AML-193 (cell line): Measurements from ENCODE around the gene CMBL.

Experiments
- DNase-seq, 2 experiments: peaks; one replicate each; lab custom pipeline; 2025; lab: John Stamatoyannopoulos, UW

Gene CMBL

DNA sequence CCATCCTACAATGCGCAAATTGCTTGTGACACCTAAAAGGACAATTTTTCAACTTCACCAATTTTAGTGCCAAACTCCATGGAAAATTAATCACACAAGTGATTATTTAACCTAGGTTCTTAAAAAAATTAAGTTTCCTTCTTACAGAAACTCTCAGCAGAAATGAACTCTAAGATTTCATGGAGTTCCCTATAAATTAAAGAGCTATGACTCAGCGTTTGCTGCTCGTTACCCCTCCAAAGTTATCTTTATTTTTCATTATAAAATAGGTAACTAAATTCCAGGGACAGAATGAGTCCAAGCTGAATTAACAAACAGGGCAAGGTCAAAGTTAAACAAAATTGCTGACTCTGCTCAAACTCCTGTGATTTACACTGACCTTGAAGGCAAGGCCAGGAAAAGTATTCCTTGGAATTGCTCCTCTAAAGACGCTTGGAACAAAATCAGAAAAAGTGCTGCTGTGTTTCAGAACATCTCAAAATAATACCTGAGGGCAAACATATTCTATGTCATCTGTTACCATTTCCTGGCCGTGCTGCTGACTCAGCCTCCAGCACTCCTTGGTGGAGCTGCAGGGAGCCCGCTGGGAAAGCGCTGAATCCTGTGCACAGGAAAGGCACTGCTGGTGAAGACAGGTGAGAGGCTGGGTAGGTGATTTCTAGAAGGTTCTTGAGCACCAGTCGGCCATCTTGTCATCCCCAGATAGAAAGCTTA lies 2.5 kb upstream of the CMBL start:
- DNase-seq = no peak

DNA sequence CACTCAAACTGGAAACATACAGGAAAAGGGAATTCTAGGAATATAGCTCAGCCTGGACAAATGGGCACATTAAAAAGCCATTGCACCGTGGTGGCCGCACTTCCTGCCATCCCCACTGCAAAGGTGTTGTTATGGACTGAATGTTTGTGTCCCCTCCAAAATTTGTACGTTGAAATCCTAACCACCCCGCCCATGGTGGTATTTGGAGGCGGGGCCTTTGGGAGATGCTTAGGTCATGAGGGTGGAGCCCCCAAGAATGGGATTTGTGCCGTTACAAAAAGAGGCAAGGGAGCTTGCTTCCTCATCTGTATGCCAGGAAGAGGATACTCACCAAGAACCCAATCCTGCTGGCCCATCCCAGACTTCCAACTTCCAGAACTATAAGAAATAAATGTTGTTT lies 1.1 kb upstream of the CMBL start:
- DNase-seq = no peak

- no peak for DNase-seq
Measured at GRCh38 chr5:10306806-10307205, 896 bp downstream of the CMBL start.

DNA sequence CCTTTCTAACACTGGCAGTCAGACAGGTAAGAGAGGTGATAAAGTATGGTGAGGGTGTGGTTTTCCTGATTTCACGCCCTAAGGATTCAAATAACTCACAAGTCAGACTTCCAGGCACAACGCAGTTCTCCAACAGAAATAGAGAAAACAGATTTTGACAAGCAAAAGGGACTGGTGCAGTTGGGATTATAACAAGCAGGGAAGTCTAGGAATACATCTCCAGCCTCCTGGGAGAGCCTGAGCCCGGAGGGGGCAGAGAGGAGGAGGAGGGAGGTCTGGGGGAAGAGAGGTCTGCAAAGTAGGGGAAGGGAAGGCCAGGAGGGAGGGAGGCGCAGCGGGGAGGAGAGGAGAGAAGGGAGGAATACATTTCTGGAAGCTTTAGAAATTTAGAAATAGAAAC lies 1.6 kb downstream of the CMBL start:
- DNase-seq = no peak

GRCh38 chr5:10304932-10305331 lies 2.8 kb downstream of the CMBL start:
- DNase-seq = no peak

DNA sequence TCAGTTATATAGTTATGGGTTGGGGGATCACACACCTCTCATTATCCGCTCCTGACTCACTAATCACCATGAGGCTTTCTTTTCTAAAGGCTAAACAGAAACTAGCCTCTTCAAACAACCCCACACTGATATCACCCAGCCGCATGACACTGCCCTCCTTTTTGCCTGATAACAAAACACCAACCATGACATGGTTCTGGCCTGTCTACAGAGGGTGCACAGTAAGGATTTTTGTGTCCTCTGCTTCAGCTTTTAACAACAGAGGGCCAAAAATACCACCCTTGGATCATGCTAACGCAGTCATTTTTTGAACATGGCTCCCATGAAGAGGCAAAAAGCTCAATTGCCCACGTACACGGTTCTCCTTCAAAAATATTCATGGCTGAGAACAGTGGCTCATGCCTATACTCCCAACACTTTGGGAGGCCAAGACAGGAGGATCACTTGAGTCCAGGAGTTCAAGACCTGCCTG lies 4.0 kb downstream of the CMBL start:
- no peak for DNase-seq

DNA sequence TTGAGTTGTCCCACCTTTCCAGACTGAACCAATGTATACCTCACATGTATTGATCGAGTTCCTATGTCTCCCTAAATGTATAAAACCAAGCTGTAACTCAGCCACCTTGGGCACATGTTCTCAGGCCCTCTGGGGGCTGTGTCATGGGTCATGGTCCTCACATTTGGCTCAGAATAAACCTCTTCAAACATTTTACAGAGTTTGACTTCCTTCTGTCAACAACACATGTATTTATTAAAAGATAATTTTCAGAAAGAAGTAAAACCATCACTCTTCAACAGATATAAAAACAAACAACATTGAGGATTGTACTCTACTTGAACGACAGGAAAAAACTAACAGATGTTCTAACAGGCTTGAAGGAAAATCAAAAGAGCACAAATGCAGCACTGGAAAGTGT lies 4.5 kb downstream of the CMBL start:
- DNase-seq = no peak

DNA sequence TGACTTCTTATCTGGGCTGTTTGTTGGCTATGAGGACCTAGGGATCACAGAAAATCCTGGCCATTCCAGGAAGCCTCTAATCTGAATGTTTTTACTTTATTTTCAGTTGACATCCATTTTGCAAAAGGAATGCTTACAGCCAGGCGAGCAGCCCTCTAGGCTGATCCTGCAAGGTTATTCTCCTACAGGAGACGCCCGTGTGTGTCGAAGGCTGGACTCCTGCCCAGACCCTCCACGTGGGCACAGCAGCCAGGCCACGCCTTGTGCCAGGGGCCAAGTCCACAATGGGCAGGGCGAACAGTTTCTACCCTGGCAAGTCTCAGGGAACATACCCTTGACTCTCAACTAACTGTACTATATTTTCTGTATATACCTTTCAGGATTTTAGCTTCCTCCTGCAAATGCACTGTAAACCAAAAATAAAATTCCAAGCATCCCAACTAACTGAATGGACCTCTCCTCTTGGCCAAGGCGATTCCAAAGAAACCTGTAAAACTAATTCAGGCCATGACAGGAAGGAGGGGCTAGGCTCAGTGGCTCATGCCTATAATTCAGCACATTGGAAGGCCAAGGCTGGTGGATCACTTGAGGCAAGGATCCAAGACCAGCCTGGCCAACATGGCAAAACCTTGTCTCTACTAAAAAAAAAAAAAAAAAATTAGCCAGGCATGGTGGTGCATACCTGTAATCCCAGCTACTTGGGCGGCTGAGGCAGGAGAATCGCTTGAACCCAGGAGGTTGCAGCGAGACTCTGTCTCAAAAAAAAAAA lies 5.7 kb downstream of the CMBL start:
- DNase-seq = no peak

- DNase-seq = no peak
Measured at GRCh38 chr5:10301266-10301665, 6.4 kb downstream of the CMBL start.

DNA sequence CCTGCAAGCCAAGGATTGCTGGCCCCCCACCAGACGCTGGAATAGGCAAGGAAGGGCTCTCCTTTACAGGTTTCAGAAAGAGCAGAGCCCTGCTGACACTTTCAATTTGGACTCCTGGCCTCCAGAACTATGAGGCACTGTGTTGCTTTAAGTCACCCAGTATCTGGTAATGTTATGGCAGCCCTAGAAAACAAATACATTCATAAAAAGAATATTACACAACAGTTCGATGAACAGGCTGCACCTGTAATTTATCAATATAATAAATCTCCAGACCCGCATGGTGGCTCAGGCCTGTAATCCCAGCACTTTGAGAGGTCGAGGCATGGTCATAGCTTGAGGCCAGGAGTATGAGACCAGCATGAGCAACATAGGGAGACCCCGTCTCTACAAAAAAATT lies 7.5 kb downstream of the CMBL start:
- DNase-seq = no peak

- DNase-seq = no peak
Measured at GRCh38 chr5:10297646-10298204, 10.0 kb downstream of the CMBL start.

- DNase-seq = no peak
Measured at GRCh38 chr5:10295619-10296326, 11.9 kb downstream of the CMBL start.

DNA sequence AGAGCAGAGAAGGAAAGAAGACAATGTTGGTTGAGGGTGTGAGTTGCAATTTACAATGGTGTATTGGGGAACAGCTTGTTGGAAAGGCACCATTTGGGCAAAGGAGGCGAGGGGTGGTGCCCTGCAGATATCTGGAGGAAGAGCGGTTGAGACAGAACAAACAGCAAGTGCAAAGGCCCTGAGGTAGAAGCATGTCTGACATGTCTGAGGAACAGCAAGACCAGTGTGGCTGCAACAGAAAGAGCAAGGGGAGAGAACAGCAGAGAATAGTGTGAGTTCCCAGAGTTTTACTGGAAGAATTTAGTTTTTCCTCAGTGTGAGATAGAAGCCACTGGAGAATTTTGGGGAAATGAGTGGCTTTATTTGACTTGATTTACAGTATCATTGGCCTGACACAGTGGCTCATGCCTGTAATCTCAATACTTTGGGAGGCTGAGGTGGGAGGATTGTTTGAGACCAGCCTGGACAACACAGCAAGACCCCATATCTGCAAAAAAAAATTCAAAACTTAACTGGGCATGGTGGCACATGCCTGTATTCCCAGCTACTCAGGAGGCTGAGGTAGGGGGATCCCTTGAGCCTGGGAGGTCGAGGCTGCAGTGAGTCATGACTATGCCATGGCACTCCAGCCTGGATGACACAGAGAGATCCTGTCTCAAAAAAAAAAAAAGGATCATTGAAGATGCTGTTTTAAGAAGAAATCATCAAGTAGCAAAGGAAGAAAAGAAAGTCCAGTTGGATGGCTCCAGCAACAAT lies 13.6 kb downstream of the CMBL start:
- no peak for DNase-seq

DNA sequence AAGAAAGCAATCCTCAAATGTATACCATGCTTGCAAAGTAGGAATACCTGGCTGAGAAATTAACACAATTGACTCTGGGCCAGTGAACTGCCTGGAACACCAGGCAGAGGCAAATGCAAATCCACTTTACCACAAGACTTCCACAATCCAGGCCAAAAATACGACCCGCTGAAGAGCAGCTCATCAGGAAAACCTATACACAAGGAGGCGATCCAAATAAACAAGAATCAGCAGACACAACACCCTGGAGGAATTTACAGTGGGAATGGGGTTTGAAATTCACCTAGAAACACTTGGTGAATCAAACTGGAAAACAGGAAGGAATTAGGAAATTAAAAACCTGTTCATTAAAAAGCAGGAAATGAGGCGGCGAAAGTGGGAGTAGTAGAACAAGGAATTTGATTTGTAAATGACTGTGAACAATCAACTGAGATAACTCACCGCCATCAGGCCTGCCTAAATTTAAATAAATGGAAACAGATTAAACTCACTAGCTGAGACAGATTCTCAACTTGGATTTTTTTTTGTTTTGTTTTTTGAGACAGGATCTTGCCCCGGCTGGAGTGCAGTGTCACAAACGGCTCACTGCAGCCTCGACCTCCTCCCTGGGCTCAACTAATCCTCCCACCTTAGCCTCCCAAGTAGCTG lies 15.9 kb downstream of the CMBL start:
- no peak for DNase-seq

DNA sequence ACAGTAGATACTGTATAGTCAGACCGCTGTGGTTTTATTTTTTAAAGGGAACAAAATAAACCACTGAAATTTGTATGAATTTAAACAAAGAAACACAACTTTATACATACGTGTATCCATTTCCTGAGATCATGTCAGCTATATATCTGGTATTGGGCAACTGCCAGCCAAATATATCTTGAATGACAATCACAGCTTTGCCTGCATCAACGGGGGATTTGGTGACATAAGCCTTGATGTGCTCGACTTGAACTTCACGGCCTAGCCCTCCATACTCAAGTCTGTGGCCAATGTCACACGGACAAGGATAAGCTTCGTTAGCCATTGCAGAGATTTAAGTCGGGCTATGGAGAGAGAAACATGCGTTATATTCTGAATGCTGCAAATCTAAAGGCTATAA lies 17.3 kb downstream of the CMBL start:
- DNase-seq = no peak

- DNase-seq = no peak
Measured at GRCh38 chr5:10289991-10290390, 17.7 kb downstream of the CMBL start.

GRCh38 chr5:10289353-10289752 lies 18.3 kb downstream of the CMBL start:
- DNase-seq = no peak

GRCh38 chr5:10288592-10289219 lies 19.0 kb downstream of the CMBL start:
- no peak for DNase-seq

- no peak for DNase-seq
Measured at GRCh38 chr5:10286862-10287227, 20.9 kb downstream of the CMBL start.

DNA sequence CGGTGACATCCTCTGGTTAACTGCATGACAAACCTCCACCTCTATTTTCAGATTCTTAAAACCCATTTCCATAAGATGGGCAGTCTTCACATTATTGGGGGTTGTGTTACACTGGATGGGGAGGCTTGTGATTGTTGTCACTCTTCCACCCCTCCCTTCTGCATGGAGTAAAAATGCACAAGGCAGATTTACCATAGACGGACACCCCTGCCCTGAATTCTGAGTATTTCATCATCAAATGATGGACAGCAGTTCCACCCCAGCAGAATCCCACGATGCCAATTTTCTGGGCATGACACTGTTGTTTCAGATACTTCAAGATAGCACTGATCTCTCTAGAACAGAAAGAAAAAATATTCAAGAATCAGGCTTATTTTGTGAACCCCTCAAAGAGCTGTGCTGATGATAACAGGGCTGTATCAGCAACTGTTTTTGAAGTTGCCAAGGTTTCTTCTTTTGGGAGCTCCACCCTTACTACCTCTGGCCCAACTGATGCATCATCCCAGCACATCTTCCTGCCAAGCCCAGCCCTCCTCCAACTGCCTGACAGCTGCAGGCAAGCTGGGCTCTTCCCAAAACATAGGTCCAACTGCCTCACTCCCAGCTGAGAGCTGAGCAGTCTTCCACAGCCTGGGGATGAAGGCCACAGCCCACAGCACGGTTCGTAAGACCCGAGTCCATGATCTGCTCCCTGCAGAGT lies 21.4 kb downstream of the CMBL start:
- DNase-seq = no peak
